GM10266 (cell line): ENCODE data around the gene CCDC88C.

ENCODE experiments used
- DNase-seq: peaks from one replicate; pipeline ENCODE4 v3.0.0; 2012; ENCODE audit errors: extremely low spot score
- CTCF ChIP-seq: IDR thresholded peaks from 2 replicates; pipeline ENCODE4 v1.5.1; 2012; ENCODE audit warnings: mild to moderate bottlenecking, low read depth; ENCODE audit not compliant: control insufficient read depth, insufficient read depth; ENCODE audit errors: missing control alignments

The CCDC88C gene

GRCh38 chr14:91318911-91319310, 98.7 kb downstream of the CCDC88C start:
- TF ChIP-seq CTCF = no peak
- no peak for DNase-seq

GRCh38 chr14:91317381-91318308, 100.0 kb downstream of the CCDC88C start:
- TF ChIP-seq CTCF = no peak
- no peak for DNase-seq

- no peak for DNase-seq
- no peak for TF ChIP-seq CTCF
Measured at GRCh38 chr14:91316761-91317160, 100.9 kb downstream of the CCDC88C start.

- DNase-seq = peak; percentile 89
- TF ChIP-seq CTCF = peak; percentile 43
Measured at GRCh38 chr14:91315844-91316267, 101.8 kb downstream of the CCDC88C start.

GRCh38 chr14:91313852-91314251, 103.8 kb downstream of the CCDC88C start:
- no peak for TF ChIP-seq CTCF
- no peak for DNase-seq

- DNase-seq = no peak
- TF ChIP-seq CTCF = no peak
Measured at GRCh38 chr14:91313154-91313850, 104.3 kb downstream of the CCDC88C start.

GRCh38 chr14:91311284-91311662, 106.3 kb downstream of the CCDC88C start:
- DNase-seq = no peak
- TF ChIP-seq CTCF = no peak
